Suppressor macrophage treated with lipopolysaccharide for 1 hour (primary cell): ENCODE data around the gene MAPRE3.
A peak's percentile ranks its signal among the peaks of the same experiment; 100 is the strongest.

ENCODE experiments used
- DNase-seq, 3 donors: peaks; one replicate each; pipeline ENCODE4 v3.0.0-alpha.2; 2020 to 2022

Gene MAPRE3

GRCh38 chr2:26986576-26986975 is 16.1 kb downstream of the MAPRE3 start:
- no peak for DNase-seq

- peak; percentile 57 to 72 (median 71) for DNase-seq
These were observed 17.8 kb downstream of the MAPRE3 start for GRCh38 chr2:26988058-26988860.

- no peak for DNase-seq
These were observed 18.7 kb downstream of the MAPRE3 start for GRCh38 chr2:26989156-26989555.

GRCh38 chr2:26991717-26992116 is 21.3 kb downstream of the MAPRE3 start:
- DNase-seq, result no peak

GRCh38 chr2:26993768-26994167 is 23.3 kb downstream of the MAPRE3 start:
- DNase-seq, result no peak

- no peak for DNase-seq
These were observed 24.5 kb downstream of the MAPRE3 start for GRCh38 chr2:26994983-26995382.

- DNase-seq, result no peak
These were observed 27.0 kb downstream of the MAPRE3 start for GRCh38 chr2:26997394-26997793.

- DNase-seq, result no peak
These were observed 27.9 kb downstream of the MAPRE3 start for GRCh38 chr2:26998323-26998722.

- DNase-seq, result peak; percentile 33 to 43 (median 42)
These were observed 29.8 kb downstream of the MAPRE3 start for GRCh38 chr2:27000228-27000627.

GRCh38 chr2:27000995-27001394 is 30.6 kb downstream of the MAPRE3 start:
- no peak for DNase-seq

GRCh38 chr2:27001950-27002349 is 31.5 kb downstream of the MAPRE3 start:
- peak; percentile 10 to 55 (median 51) for DNase-seq

GRCh38 chr2:27003007-27003406 is 32.6 kb downstream of the MAPRE3 start:
- DNase-seq, result peak; percentile 27 to 34 (median 29)

- DNase-seq, result peak; percentile 73 to 78 (median 78)
These were observed 33.4 kb downstream of the MAPRE3 start for GRCh38 chr2:27003857-27004256.

GRCh38 chr2:27006602-27007415 is 36.4 kb downstream of the MAPRE3 start:
- DNase-seq, result no peak

GRCh38 chr2:27007416-27008374 is 37.3 kb downstream of the MAPRE3 start:
- DNase-seq, result no peak

- no peak for DNase-seq
These were observed 38.2 kb downstream of the MAPRE3 start for GRCh38 chr2:27008678-27009077.

GRCh38 chr2:27009083-27009482 is 38.6 kb downstream of the MAPRE3 start:
- DNase-seq, result no peak

- no peak for DNase-seq
These were observed 39.3 kb downstream of the MAPRE3 start for GRCh38 chr2:27009716-27010115.

GRCh38 chr2:27010139-27010538 is 39.7 kb downstream of the MAPRE3 start:
- DNase-seq, result no peak

- DNase-seq, result no peak
These were observed 43.3 kb downstream of the MAPRE3 start for GRCh38 chr2:27013738-27014137.

GRCh38 chr2:27014771-27015433 is 44.5 kb downstream of the MAPRE3 start:
- no peak for DNase-seq

GRCh38 chr2:27016801-27017325 is 46.4 kb downstream of the MAPRE3 start:
- peak; percentile 72 to 79 (median 78) for DNase-seq
